ENCODE measurements around the gene SLC30A2.

DNA sequence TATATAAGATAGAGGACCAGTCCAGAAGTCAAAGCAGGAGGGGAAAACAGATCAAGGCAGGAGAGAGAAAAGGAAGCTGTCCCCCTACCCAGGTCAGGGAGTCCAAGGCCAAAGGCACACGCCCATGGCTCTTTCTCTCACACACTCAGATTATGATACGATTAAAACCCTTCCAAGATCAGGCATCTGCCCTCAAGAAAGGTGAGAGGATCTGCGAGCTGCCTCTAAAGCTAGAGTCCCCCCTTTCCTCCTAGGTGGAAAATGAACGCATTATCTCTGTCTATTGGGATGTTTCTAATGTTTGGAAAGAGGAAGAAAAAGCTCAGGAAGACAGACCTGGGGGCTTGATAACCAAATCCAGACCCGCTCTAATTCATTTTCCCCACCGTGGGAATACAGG lies 55.7 kb downstream of the SLC30A2 start:
- TF ChIP-seq, protein P1, sequence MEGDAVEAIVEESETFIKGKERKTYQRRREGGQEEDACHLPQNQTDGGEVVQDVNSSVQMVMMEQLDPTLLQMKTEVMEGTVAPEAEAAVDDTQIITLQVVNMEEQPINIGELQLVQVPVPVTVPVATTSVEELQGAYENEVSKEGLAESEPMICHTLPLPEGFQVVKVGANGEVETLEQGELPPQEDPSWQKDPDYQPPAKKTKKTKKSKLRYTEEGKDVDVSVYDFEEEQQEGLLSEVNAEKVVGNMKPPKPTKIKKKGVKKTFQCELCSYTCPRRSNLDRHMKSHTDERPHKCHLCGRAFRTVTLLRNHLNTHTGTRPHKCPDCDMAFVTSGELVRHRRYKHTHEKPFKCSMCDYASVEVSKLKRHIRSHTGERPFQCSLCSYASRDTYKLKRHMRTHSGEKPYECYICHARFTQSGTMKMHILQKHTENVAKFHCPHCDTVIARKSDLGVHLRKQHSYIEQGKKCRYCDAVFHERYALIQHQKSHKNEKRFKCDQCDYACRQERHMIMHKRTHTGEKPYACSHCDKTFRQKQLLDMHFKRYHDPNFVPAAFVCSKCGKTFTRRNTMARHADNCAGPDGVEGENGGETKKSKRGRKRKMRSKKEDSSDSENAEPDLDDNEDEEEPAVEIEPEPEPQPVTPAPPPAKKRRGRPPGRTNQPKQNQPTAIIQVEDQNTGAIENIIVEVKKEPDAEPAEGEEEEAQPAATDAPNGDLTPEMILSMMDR (IDR thresholded peaks at IDR 0.05): no peak
- no peak for TF ChIP-seq POLR2A (IDR thresholded peaks at IDR 0.05)
